GM23338 (cell line): ENCODE results near the gene HMGCS1. TPM values are rescaled to one million over a fixed set of nuclear protein-coding genes. Genes with fewer than 3 reads are reported as not detected.
A peak's percentile ranks its signal among the peaks of the same experiment; 100 is the strongest.

Experiments used
- ATAC-seq: fragments of 200-7000 bp; cut with Tn5 transposase; 3 replicates; pipeline ENCODE4 v1.9.1; 2020
- DNase-seq: peaks from one replicate; pipeline ENCODE4 v3.0.0-alpha.2; 2015; ENCODE audit warnings: low spot score
- H2AFZ ChIP-seq: fragments of 200-600 bp; sonication (generic); 2 replicates; pipeline ENCODE4 v1.8.0; 2016; ENCODE audit warnings: antibody characterized with exemption, mild to moderate bottlenecking, moderate library complexity
- H3F3A ChIP-seq: fragments of 200-600 bp; sonication (generic); replicated peaks from 2 replicates; pipeline ENCODE4 v1.8.0; 2017; ENCODE audit warnings: antibody characterized with exemption, mixed run types, low read depth
- H3K27ac ChIP-seq: fragments of 200-600 bp; sonication (generic); 2 replicates; pipeline ENCODE4 v1.6.1; 2016; ENCODE audit warnings: low read depth
- H3K27me3 ChIP-seq: fragments of 200-600 bp; sonication (generic); 2 replicates; pipeline ENCODE4 v1.8.0; 2016; ENCODE audit warnings: mild to moderate bottlenecking, mixed run types, moderate library complexity; ENCODE audit not compliant: insufficient read depth
- H3K36me3 ChIP-seq: fragments of 200-600 bp; sonication (generic); 2 replicates; pipeline ENCODE4 v1.8.0; 2016; ENCODE audit warnings: mild to moderate bottlenecking; ENCODE audit not compliant: insufficient read depth
- H3K4me1 ChIP-seq: fragments of 200-600 bp; sonication (generic); 2 replicates; pipeline ENCODE4 v1.8.0; 2016; ENCODE audit warnings: mild to moderate bottlenecking, moderate library complexity; ENCODE audit not compliant: insufficient read depth
- H3K4me2 ChIP-seq: fragments of 200-600 bp; sonication (generic); 2 replicates; pipeline ENCODE4 v1.7.1; 2017; ENCODE audit warnings: mixed run types
- H3K4me3 ChIP-seq: fragments of 200-600 bp; sonication (generic); 2 replicates; pipeline ENCODE4 v1.6.1; 2016; ENCODE audit warnings: mixed run types
- H3K79me2 ChIP-seq: fragments of 200-600 bp; sonication (generic); replicated peaks from 2 replicates; pipeline ENCODE4 v1.8.0; 2017; ENCODE audit warnings: mild to moderate bottlenecking; ENCODE audit not compliant: insufficient read depth
- H3K9me2 ChIP-seq: fragments of 200-600 bp; sonication (generic); 2 replicates; pipeline ENCODE4 v1.8.0; 2017; ENCODE audit not compliant: insufficient read depth
- H4K20me1 ChIP-seq: fragments of 200-600 bp; sonication (generic); replicated peaks from 2 replicates; pipeline ENCODE4 v1.8.0; 2017; ENCODE audit warnings: mild to moderate bottlenecking; ENCODE audit not compliant: insufficient read depth
- H3K27ac Mint-ChIP-seq: 2 replicates; pipeline ENCODE4 v1.8.0; 2020; ENCODE audit warnings: inconsistent platforms, mild to moderate bottlenecking, moderate library complexity, mixed read lengths
- H3K27me3 Mint-ChIP-seq: 3 replicates; pipeline ENCODE4 v1.8.0; 2022; ENCODE audit warnings: low read depth, mild to moderate bottlenecking, moderate library complexity, mixed read lengths, inconsistent platforms; ENCODE audit not compliant: insufficient read depth, poor library complexity
- H3K36me3 Mint-ChIP-seq: 3 replicates; pipeline ENCODE4 v1.8.0; 2021; ENCODE audit warnings: low read depth, mild to moderate bottlenecking, inconsistent platforms, moderate library complexity, mixed read lengths
- H3K4me1 Mint-ChIP-seq: 3 replicates; pipeline ENCODE4 v1.8.0; 2020; ENCODE audit warnings: mild to moderate bottlenecking, inconsistent platforms, mixed read lengths
- H3K4me3 Mint-ChIP-seq: 3 replicates; pipeline ENCODE4 v1.8.0; 2021; ENCODE audit warnings: moderate library complexity, mild to moderate bottlenecking, inconsistent platforms, mixed read lengths
- H3K9me3 Mint-ChIP-seq: 3 replicates; pipeline ENCODE4 v1.8.0; 2020; ENCODE audit warnings: moderate library complexity, mild to moderate bottlenecking, inconsistent platforms, mixed read lengths
- CREB1 ChIP-seq: fragments of 250-450 bp; sonication (Bioruptor Pico); IDR thresholded peaks from 2 replicates; pipeline ENCODE4 v1.5.0; 2020; ENCODE audit warnings: low read depth, mild to moderate bottlenecking, moderate library complexity
- CTCF ChIP-seq, 2 experiments: fragments of 200-600 bp in 1 of 2; sonication (generic) in 1 of 2; conservative IDR thresholded peaks; 2 replicates each; pipeline versions ENCODE4 v1.5.1 to v1.6.1; 2016 to 2017; ENCODE audit warnings: antibody characterized with exemption in 2 of 2, low read depth in 2 of 2, mild to moderate bottlenecking in 2 of 2, moderate library complexity in 1 of 2
- EZH2 ChIP-seq: fragments of 200-600 bp; sonication (generic); IDR thresholded peaks from one replicate; pipeline ENCODE4 v1.8.0; 2017; ENCODE audit warnings: antibody characterized with exemption, mild to moderate bottlenecking, low read depth; ENCODE audit not compliant: unreplicated experiment
- EZH2phosphoT487 ChIP-seq: fragments of 200-600 bp; sonication (generic); IDR thresholded peaks from one replicate; pipeline ENCODE4 v1.8.1; 2018; ENCODE audit warnings: antibody characterized with exemption; ENCODE audit not compliant: unreplicated experiment
- JUNB ChIP-seq: IDR thresholded peaks from one replicate; pipeline ENCODE4 v1.6.1; 2016; ENCODE audit warnings: antibody characterized with exemption; ENCODE audit not compliant: unreplicated experiment
- NANOG ChIP-seq: IDR thresholded peaks from 2 replicates; pipeline ENCODE4 v1.6.1; 2016; ENCODE audit warnings: antibody characterized with exemption, borderline replicate concordance
- POLR2AphosphoS5 ChIP-seq: IDR thresholded peaks from 2 replicates; pipeline ENCODE4 v1.6.1; 2016; ENCODE audit warnings: antibody characterized with exemption, low read depth
- STAT1 ChIP-seq: IDR thresholded peaks from one replicate; pipeline ENCODE4 v1.6.1; 2016; ENCODE audit warnings: antibody characterized with exemption; ENCODE audit not compliant: unreplicated experiment
- ZNF114 ChIP-seq: fragments of 250-450 bp; sonication (Bioruptor Pico); IDR thresholded peaks from 2 replicates; pipeline ENCODE4 v1.5.0; 2020; ENCODE audit warnings: mild to moderate bottlenecking, moderate library complexity
- ZNF331 ChIP-seq: fragments of 250-450 bp; sonication (Bioruptor Pico); IDR thresholded peaks from 2 replicates; pipeline ENCODE4 v1.5.0; 2020; ENCODE audit warnings: low read depth, mild to moderate bottlenecking, moderate library complexity
- ZNF462 ChIP-seq: fragments of 250-450 bp; sonication (Bioruptor Pico); IDR thresholded peaks from 2 replicates; pipeline ENCODE4 v1.5.0; 2020; ENCODE audit warnings: mild to moderate bottlenecking, moderate library complexity
- long read RNA-seq: library from polyadenylated mRNA; unstranded; transcript quantifications from one replicate; pipeline ENCODE4 v2.0.0, GENCODE V29; 2020; ENCODE audit not compliant: unreplicated experiment
- polyA plus RNA-seq: library from polyadenylated mRNA; unstranded; fragments of >200 nt; fragmentation: Nextera tagmentation; extraction: Ambion mirVana; gene quantifications from 2 replicates; pipeline ENCODE4 v1.2.1, GENCODE V29; 2016
- total RNA-seq: library from RNA; depleted of rRNA; stranded (reverse); fragments of >200 nt; shearing (Covaris generic); gene quantifications from 2 replicates; pipeline ENCODE4 v1.2.3, GENCODE V29; 2014; rRNA removed
- TF ChIP-seq, protein P1 (sequence below): IDR thresholded peaks from one replicate; pipeline ENCODE4 v1.6.1; 2018; ENCODE audit warnings: antibody characterized with exemption; ENCODE audit not compliant: unreplicated experiment
- TF ChIP-seq, protein P2 (sequence below): IDR thresholded peaks from 2 replicates; pipeline ENCODE4 v1.6.1; 2016; ENCODE audit warnings: antibody characterized with exemption

HMGCS1 gene
- total RNA-seq (278 and 339 TPM in 2 replicates), polyA plus RNA-seq (152 and 172 TPM in 2 replicates)
- long read RNA-seq, partial matches to known transcripts: 2 of 12 reads
- long read RNA-seq, other reads (novel, unspliced or antisense): 10 of 12 reads

DNA sequence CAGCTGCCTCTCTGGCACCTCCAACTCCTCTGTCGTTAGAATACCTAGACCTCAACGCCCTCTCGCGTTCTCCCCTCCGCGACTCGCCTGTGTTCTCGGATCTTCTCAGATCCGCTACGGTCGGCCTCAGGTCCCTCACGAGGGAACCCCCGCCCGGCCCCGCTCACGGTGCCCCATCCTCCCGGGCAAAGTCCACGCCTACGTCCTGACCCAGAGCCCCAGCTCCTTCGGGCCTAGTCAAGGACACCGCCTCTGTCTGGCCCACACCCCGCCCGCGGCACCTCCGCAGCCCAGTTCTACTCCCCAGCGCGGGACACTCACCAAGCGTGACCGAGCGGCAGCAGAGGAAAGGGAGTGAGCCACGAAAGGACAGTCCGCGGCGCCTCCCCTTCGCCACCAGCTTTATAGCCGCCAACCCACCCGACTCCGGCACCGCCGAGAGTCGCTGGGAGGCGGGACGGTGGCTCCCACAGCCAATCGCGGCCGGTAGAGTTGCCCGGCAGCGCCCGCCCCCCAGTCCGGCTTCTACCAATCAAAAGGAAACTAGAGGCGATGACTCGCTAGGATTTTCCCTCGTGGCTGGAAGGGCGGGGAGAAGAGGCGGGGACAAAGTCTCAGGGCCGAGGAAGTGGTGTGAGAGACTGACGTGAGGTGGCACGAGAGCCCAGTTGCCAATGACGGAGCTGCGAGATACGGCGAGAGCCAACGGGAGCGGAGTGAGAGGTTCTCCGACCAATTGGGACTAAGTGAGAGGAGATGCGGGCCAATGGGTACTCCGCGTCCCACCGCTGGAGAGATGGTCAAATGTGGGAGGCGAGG, at the start of gene HMGCS1:
Gene HMGCS1, minus strand, starts transcription at position 378 of the 819 bp plus-strand sequence. CDS start 14,447 bp downstream, outside the sequence.
- H3K27me3 ChIP-seq: no peaks in the 10 kb centered on the region

More for the DNA sequence above, at the start of gene HMGCS1:
- Histone ChIP-seq H3K9me2 (peaks cover 15% of the 10 kb centered on the region), H3K79me2 (peaks cover 50% of the 10 kb centered on the region), H3F3A (no peaks in the 10 kb centered on the region), H4K20me1 (peaks cover 44% of the 10 kb centered on the region), H2AFZ (peak within 1 kb of the TSS; percentile 97), H3K4me1 (peaks cover 39% of the 10 kb centered on the region), H3K36me3 (no peaks in the 10 kb centered on the region; the same call in 1 of the 2 replicates), H3K4me3 (peak within 1 kb of the TSS; percentile 77), H3K4me2 (peak within 1 kb of the TSS; percentile 79), H3K27ac (peak within 1 kb of the TSS; percentile 72)
- peak; percentile 94 for ATAC-seq
- H3K4me1 Mint-ChIP-seq: peaks cover 47% of the 10 kb centered on the region
- peak; percentile 99 for DNase-seq
- H3K9me3 Mint-ChIP-seq: peaks cover 4% of the 10 kb centered on the region; the same call in 2 of the 3 replicates
- H3K27me3 Mint-ChIP-seq: peaks cover 5% of the 10 kb centered on the region
- peaks cover 38% of the 10 kb centered on the region; the same call in 2 of the 3 replicates for H3K36me3 Mint-ChIP-seq
- peak within 1 kb of the TSS; percentile 100 for H3K4me3 Mint-ChIP-seq
- TF ChIP-seq EZH2phosphoT487 (no peak), CTCF (conservative IDR thresholded peaks at IDR 0.05; ENCODE audit: low read depth in 2 of 2) (no peak), NANOG (no peak), JUNB (no peak), EZH2 (no peak), CREB1 (CRISPR knock-in tag) (peak; percentile 91), ZNF331 (CRISPR knock-in tag) (no peak), ZNF462 (no peak), ZNF114 (CRISPR knock-in tag) (no peak), POLR2AphosphoS5 (peak; percentile 88), STAT1 (no peak)
- TF ChIP-seq, protein P1, sequence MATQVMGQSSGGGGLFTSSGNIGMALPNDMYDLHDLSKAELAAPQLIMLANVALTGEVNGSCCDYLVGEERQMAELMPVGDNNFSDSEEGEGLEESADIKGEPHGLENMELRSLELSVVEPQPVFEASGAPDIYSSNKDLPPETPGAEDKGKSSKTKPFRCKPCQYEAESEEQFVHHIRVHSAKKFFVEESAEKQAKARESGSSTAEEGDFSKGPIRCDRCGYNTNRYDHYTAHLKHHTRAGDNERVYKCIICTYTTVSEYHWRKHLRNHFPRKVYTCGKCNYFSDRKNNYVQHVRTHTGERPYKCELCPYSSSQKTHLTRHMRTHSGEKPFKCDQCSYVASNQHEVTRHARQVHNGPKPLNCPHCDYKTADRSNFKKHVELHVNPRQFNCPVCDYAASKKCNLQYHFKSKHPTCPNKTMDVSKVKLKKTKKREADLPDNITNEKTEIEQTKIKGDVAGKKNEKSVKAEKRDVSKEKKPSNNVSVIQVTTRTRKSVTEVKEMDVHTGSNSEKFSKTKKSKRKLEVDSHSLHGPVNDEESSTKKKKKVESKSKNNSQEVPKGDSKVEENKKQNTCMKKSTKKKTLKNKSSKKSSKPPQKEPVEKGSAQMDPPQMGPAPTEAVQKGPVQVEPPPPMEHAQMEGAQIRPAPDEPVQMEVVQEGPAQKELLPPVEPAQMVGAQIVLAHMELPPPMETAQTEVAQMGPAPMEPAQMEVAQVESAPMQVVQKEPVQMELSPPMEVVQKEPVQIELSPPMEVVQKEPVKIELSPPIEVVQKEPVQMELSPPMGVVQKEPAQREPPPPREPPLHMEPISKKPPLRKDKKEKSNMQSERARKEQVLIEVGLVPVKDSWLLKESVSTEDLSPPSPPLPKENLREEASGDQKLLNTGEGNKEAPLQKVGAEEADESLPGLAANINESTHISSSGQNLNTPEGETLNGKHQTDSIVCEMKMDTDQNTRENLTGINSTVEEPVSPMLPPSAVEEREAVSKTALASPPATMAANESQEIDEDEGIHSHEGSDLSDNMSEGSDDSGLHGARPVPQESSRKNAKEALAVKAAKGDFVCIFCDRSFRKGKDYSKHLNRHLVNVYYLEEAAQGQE: no peak
- TF ChIP-seq, protein P2, sequence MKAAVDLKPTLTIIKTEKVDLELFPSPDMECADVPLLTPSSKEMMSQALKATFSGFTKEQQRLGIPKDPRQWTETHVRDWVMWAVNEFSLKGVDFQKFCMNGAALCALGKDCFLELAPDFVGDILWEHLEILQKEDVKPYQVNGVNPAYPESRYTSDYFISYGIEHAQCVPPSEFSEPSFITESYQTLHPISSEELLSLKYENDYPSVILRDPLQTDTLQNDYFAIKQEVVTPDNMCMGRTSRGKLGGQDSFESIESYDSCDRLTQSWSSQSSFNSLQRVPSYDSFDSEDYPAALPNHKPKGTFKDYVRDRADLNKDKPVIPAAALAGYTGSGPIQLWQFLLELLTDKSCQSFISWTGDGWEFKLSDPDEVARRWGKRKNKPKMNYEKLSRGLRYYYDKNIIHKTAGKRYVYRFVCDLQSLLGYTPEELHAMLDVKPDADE: no peak
- H3K27ac Mint-ChIP-seq: peak within 1 kb of the TSS; percentile 98
